Hepatic stellate cell (primary cell): ENCODE measurements around the gene IFNW1.
"Not testable (repeated sequence)": the region's sequence is repeated elsewhere in the genome, so short reads cannot be mapped to it uniquely, and the experiment has no call there.

Experiments used
- DNase-seq: peaks from one replicate; pipeline ENCODE4 v3.0.0; 2011; ENCODE audit warnings: low spot score

IFNW1 gene

GRCh38 chr9:21141427-21141882 lies at the start of gene IFNW1:
TSS of gene IFNW1 (minus strand) at chr9:21141832. CDS start at chr9:21141570, 262 bp downstream.
- no peak for DNase-seq

- DNase-seq: not testable (repeated sequence)
These were observed 45.9 kb upstream of the IFNW1 start, which contains the start of gene IFNA4 for GRCh38 chr9:21187487-21187886. TSS of gene IFNA4 (minus strand) at chr9:21187587. CDS start at chr9:21187531, 56 bp downstream.

GRCh38 chr9:21182810-21183736 lies 41.4 kb upstream of the IFNW1 start:
- not testable (repeated sequence) for DNase-seq

DNA sequence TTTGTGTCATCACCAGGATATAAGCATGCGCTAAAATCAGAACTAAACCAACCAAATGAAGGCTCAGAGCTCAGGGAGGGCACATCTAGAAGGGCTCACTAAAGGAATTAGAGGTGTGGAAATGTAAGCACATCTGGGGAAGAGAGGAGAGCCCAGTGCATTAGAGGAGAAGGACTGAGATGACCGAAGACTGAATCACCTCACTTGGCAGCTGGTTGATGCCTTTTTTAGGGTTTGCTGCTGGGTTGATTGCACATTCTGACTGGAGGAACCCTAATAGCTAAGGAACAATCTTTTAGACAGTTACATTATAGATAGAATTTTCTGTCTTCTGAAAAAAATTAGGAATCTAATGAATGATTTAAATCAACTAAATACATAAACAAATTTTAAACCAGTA lies 33.0 kb upstream of the IFNW1 start:
- no peak for DNase-seq

- DNase-seq: no peak
These were observed 30.5 kb upstream of the IFNW1 start for GRCh38 chr9:21172156-21172555.

DNA sequence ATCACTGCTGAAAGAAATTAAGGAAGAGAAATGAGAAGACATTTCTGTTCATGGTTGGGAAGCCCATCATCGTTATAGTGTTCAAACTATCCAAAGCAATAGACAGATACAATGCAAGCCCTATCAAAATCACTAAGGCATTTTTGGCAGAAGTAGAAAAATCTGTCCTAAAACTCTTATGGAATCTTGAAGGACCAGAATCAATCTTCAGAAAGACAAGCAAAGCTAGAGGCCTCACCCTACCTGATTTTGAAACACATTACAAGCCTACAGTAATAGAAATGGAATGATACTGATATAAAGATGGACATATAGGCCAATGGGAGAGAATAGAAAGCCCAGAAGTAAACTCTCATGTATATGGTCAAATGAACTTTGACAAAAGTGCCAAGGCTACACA lies 29.7 kb upstream of the IFNW1 start:
- no peak for DNase-seq

GRCh38 chr9:21166560-21166959 lies 24.9 kb upstream of the IFNW1 start, which contains the start of gene IFNA21:
TSS of gene IFNA21 (minus strand) at chr9:21166660. CDS start at chr9:21166612, 48 bp downstream.
- not testable (repeated sequence) for DNase-seq

DNA sequence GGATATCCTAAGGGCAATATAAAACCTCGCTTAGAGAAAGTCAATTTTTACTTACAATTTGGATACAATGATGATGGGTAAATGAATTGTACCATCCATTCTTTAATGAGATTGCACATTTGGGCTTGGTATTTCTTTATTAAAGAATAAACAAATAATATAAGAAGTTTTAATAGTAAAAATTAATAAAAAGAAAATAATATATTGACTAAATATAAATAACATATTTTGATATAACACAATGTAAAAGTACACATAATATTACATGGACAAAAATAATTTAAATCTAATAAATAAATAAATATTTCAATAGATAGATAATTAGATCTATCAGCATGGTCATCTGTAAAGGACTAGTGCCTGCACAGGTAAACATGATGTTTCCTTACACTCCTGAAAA lies 23.9 kb upstream of the IFNW1 start:
- no peak for DNase-seq

DNA sequence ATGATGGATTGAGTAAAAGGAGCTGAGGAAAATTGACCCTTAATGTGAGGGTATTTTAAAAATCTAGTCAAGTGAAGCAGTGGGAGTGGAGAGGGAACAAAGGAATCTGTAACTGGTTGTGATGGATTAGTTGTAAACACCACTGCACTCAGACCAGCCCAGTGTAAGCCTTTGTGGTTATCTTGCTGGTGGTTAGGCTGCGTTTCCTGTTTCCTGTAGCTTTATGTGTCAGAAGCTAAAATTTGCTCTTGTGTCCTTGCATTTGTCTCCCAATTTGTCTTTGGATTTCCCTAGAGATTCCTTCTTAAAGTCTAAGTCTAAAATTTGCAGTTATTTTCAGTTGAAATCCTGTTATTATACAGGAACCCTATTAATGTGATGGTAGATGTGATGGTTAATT lies 18.5 kb upstream of the IFNW1 start:
- DNase-seq: no peak

- DNase-seq: no peak
These were observed 13.9 kb upstream of the IFNW1 start for GRCh38 chr9:21155501-21155900.

- DNase-seq: no peak
These were observed 12.5 kb upstream of the IFNW1 start for GRCh38 chr9:21154018-21154608.

DNA sequence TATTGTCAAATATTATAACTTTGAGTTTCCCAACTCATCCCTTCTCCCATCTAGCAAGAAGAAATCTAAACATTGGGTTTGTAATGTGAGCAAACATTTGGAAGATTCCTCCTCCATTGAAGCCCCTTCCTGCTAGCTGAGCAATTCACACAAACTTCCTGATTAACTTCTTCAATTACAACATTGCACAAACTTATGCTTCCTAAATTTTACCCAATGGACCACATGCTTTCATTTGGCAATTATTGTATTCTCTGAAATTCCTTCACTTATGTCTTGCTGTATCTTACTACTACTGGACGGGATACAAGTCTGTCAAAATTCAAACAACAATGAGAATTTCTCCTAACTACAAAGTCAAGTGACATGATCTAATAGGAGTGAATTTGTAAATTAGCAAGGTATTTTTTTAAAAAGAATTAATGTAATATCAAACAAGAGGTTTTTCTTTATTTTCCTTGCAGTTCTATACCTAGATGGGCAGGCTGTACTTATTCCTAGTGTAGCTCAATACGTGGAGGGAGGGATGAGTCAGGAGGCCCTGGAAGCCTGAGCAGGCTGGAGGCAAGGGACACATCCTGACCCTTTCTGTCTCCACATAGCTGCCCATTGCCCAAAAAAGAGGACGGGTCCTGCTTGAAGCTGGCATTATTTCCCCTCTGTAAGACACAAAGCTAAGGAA lies 11.8 kb upstream of the IFNW1 start:
- no peak for DNase-seq

- no peak for DNase-seq
These were observed 3.0 kb upstream of the IFNW1 start for GRCh38 chr9:21144603-21145002.

GRCh38 chr9:21137020-21137419 lies 4.6 kb downstream of the IFNW1 start:
- no peak for DNase-seq

DNA sequence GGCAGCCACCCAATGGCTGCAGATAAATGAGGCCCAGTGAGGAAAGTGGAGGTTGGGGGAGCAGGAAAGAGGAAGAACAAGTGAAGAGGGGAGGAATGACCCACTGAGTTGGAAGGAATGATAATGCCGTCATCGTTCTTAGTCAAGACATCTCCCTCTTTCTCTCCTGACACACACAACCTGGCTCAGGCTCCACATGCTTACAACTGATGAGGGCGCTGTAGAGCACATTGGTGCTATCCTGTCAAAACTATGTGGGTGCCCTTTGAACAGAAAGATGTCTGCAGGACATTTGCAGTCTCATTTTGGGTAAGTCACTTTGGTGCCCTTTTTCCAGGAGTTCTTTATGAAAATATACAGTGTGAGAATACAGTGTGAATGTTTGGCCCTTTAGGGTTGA lies 5.9 kb downstream of the IFNW1 start:
- DNase-seq: no peak

DNA sequence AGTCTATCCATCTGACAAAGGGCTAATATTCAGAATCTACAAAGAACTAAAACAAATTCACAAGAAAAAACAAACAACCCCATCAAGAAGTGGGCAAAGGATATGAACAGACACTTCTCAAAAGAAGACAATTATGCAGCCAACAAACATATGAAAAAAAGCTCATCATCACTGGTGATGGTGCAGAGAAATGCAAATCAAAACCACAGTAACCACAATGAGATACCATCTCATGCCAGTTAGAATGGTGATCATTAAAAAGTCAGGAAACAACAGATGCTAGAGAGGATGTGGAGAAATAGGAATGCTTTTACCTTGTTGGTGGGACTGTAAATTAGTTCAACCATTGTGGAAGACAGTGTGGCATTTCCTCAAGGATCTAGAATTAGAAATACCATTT lies 13.4 kb downstream of the IFNW1 start:
- not testable (repeated sequence) for DNase-seq

DNA sequence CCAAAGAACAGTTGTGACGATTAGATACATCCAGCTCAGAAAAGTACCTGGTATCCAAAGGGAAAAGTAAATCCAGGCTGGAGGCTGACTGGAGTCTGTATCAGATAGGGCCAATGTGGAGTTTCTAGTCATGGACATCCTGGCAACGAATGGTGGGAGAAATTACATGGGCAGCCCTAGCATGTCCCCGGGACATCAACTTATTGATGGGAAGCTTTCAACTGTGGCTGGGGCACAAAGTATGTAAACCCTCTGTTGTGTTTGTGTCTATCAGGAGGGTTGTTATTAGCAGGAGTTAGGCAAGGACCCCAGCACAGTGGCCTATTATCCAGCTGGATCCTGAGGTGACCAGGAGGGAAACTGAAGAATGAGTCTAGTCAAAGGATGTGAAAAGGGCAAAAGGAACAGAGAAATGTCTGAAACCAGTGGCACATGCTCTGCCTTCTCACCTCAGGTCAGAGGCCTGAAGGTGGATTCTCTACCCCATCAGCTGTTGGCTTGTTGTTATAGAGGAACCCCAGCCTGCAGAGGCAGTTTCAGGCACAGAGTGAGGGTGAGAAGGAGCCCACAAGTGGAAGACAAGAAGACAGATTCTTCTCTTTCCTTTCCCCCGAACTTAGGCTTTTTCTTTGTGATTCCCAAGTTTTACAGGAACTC lies 19.9 kb downstream of the IFNW1 start:
- no peak for DNase-seq

DNA sequence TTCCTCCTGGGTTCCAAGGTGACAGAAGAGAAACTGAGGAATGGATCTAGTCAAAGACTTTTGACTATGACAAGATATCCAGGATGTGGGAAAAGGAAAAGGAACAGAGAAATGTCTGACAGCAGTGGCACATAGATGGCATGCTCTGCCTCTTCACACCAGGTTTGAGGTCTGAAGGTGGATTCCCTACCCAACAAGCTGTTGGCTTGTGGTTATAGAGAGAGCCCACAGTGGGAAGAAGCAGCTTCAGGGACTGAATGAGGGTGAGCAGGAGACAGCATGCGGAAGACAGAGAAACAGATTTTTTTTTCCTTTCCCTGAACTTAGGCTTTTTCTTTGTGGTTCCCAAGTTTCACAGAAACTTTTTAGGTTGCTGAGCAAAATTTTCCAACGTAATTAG lies 20.6 kb downstream of the IFNW1 start:
- no peak for DNase-seq

- DNase-seq: no peak
These were observed 22.4 kb downstream of the IFNW1 start for GRCh38 chr9:21119093-21119770.

DNA sequence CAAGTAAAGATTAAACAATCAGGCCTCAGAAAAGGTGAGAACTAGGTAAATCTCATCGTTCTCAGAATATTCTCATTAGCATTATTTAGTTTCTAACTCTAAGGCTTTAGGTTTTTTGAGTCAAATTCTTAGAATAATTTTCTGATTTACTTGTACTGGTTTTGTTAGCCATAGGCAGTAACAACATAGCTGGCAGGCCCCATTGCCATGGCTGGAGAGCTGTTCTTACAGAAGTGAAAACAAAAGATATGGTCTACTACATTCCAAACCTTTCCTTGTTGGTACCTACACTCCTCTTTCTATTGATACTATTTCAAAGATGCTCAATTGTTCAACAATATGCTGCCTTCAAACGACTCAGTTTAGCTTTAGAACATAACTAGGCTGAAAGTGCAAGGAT lies 27.3 kb downstream of the IFNW1 start:
- DNase-seq: no peak
